ENCODE data around the gene SP140.
"Not testable (repeated sequence)": the region's sequence is repeated elsewhere in the genome, so short reads cannot be mapped to it uniquely, and the experiment has no call there.

SP140 gene

DNA sequence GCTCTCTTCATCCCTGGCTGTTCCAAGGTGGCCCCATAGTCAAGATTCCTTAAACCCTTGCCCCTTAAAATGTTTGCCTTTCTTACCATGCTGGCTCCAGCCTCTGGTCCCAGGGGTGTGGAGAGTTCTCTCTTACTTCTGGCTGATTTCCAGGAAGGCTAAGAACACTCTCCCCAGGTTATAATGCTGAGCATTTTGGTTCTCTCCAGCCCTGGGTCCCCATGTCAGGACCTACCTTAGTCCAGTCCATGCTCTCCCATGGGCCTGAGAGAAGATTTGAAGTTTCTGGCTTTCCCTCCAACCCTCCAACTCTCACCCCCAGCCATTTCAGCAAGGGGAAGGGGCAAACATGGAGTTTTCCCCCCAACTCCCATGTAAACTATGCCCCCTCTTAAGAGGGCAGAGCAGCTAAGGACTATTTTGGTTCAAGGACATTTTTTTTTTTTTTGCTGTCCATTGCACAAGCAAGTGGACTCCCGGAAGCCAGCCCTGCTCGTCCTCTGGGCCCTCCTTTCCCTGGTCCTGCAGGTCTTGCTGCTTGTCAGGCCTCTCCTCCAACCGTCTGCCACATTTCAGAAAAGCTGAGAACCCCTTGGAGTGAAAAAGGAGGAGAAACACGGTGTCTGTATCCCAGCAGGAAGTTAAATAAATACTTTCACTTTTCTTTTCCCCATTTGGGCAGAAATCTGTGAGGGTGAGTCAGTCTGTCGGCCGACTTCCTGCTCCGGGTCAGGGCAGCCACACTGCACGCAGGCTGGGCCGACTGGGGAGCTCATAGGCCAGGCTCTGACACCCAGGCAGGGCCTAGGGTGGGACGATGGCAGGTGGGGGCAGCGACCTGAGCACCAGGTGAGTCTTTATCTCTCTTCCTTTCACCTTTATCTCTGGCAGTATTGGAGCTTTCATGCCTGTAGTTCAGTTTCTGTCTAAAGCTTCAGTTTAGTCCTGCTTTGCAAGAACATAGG, 101.2 kb downstream of the SP140 start, which contains the start of gene SP140L:
Gene SP140L, plus strand, starts transcription at position 741 of the 965 bp plus-strand sequence. Its CDS starts 77 bp downstream, at position 818.
- DNase-seq (ENCODE audit: low read depth) = peak; percentile 40

DNA sequence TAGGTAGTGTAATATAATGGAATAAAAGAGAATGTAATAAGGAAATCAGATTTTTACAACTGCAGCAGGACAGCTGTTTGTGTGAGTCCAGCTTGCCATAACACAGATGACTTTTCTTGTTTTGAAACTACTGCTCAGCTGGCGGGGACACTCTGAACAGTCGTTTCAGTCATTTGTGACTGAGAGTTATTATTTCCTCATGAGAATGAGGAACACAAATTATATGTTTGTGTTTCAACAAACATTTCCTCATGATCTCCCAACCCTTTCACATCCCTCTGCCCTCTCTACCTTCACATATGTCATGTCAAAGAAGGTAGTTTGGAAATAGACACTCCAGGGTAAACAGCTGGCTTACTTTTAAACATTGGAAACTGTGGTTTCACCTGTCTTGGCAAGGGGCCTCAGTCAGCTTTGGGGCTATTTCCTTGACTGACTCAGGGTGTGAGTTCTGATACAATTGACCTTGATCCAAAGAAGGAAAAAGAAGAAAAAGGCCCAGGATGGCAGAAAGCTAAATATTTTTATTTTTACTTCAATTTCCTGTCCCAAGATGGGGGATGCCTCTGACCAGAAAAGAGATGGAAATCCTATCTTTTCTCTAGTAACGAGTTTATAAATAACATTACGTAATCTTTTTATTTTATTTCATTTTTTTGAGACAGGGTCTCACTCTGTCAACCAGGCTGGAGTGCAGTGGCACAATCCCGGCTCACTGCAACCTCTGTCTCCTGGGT, 102.0 kb downstream of the SP140 start:
- no peak for DNase-seq (ENCODE audit: low read depth)

DNA sequence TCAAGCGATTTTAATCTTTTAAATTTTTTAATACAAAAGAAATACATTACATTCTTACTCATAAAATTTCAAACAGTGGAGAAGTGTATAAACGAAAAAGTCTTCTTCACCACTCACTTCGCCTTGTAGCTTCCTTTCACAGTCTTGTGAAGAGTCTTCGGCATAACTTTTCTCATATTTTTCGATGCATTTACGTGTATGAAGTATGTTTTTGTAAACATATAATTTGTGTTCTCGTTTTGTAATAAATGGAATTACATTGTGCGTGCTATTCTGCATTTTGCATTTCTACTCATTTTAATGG, 102.6 kb downstream of the SP140 start:
- no peak for DNase-seq (ENCODE audit: low read depth)

DNA sequence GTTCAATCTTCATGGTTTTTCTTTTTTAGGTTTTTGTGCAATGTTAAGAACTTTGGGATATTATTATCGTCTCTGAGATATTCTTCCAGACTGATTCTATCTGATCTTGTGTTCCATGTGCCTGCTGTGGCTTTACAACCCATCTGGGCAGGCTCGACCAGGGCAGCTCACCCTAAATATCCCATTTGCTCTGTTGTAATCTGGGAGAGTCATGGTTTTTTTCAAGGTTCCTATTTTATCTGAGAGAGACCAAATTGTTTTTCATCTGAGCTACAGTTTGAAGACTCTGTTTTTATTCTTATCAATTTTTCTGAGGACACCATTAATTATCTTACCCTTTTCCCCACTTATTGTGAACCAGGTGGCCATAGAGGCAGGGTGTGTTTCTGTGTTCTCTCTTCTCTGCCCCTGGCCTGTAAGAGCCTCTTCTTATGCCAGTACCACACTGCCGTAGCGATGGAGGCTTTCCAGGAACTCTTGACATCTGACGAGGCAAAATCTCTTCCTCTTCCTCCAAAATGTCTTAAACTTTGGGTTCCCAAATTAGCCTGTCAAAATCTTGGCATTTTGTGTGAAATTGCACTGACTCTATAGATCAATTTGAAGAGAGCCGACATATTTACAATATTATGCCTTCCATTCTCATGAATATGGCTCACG, 104.5 kb downstream of the SP140 start:
- DNase-seq (ENCODE audit: low read depth) = no peak

DNA sequence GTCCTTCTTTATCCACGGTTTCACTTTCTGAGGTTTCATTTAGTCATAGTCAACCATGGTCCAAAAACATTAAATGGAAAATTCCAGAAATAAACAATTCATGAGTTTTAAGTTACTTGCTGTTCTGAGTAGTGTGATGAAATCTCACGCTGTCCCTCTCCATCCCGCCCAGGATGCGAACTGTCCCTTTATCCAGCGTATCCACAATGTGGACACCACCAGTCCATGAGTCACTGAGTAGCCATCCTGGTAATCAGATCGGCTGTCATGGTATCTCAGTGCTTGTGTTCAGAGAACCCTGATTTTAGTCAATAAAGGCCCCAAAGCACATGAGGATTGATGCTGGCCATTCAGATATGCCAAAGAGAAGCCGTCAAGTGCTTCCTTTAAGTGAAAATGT, 105.2 kb downstream of the SP140 start:
- no peak for DNase-seq (ENCODE audit: low read depth)

DNA sequence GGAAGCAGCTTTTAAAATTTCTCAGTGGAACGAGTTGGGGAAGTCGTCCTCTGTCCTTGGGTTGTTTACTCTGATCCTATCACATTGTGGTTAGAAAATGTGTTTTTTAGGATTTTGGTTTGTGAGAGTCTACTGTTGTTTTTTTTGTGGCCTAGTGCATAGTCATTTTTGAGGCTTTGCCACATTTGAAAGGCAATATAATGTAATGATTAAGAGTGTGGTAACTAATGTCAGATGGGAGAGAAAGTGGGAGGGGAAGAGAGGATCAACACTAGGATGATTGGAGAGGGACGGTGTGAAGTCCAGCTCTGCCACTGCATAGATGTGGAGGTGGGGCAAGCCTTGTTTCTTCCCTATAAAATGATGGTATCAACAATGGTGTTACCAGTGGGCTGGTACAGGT, 109.9 kb downstream of the SP140 start:
- DNase-seq (ENCODE audit: low read depth) = no peak

DNA sequence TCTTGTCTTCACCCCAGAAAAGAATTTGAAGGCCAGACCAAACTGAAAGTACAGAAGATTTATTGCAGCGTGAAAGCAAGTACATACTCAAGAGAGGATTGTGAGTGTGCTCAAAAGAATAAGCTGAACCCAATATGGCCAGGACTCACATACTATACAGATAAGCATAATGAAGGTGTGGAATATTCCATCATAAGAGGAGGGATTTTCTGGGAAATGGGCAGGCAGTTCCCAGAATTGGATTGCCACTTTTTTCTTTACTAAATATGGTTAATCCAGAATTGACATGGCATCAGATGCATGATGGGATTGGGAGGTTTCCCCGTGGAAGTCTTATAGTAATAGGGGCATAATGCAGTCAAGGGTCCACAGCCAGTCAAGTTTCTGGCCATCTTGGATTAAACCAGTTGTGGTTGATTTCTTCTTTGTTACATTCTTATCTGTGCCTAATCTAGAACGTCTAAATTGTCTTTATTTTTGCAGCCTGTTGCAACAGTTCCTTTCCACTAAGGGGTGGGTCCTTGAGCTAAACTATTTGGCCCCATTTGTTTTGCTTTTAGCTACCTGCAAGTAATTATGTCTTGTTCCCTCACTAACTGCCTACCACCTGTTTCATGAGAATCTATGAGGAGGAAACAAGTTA, 110.4 kb downstream of the SP140 start:
- DNase-seq (ENCODE audit: low read depth) = no peak

DNA sequence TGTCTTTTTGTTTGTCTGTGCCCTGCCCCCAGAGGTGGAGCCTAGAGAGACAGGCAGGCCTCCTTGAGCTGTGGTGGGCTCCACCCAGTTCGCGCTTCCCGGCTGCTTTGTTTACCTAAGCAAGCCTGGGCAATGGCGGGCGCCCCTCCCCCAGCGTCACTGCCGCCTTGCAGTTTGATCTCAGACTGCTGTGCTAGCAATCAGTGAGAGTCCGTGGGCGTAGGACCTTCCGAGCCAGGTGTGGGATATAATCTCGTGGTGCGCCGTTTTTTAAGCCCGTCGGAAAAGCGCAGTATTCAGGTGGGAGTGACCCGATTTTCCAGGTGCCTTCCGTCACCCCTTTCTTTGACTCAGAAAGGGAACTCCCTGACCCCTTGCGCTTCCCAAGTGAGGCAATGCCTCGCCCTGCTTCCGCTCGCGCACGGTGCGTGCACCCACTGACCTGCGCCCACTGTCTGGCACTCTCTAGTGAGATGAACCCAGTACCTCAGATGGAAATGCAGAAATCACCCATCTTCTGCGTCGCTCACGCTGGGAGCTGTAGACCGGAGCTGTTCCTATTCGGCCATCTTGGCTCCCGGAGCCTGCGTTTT, 116.5 kb downstream of the SP140 start:
- not testable (repeated sequence) for DNase-seq (ENCODE audit: low read depth)

DNA sequence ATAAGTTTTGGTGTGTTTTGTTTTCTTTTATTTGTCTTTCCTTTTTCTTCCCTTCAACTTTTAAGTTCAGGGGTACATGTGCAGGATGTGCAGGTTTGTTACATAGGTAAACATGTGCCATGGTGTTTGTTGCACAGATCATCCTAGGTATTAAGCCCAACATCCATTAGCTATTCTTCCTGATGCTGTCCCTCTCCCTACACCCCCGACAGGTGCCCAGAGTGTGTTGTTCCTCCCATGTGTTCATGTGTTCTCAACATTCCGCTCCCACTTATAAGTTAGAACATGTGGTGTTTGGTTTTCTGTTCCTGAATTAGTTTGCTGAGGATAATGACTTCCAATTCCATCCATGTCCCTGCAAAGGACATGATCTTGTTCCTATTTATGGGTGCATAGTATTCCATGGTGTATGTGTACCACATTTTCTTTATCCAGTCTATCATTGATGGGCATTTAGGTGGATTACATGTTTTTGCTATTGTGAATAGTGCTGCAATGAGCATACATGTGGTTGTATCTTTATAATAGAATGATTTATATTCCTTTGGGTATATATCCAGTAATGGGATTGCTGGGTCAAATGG, 117.6 kb downstream of the SP140 start:
- not testable (repeated sequence) for DNase-seq (ENCODE audit: low read depth)

DNA sequence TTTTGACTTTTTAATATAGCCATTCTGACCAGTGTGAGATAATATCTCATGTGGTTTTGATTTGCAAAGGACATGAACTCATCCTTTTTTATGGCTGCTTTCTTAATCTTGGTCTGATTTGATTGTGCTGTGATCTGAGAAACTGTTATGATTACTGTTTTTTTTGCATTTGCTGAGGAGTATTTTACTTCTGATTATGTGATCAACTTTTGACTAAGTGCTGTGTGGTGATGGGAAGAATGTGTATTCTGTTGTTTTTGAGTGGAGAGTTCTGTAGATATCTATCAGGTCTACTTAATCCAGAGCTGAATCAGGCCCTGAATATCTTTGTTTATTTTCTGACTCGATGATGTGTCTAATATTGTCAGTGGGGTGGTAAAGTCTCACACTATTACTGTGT, 118.2 kb downstream of the SP140 start:
- DNase-seq (ENCODE audit: low read depth) = no peak

DNA sequence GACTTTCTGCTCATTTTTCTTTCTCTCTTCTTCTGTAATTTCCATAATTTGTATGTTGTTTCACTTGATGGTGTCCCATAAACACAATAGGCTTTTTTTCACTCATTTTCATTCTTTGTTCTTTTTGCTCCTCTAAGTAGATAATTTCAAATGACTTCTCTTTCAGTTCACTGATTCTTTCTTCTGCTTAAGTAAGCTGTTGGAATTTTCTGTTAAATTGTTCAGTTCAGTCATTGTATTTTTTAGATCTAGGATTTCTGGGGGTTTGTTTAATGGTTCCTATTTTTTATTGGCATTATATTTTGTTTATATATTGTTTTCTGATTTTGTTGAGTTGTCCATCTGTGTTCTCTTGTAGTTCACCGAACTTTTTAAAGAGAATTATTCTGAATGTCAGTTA, 120.9 kb downstream of the SP140 start:
- no peak for DNase-seq (ENCODE audit: low read depth)

DNA sequence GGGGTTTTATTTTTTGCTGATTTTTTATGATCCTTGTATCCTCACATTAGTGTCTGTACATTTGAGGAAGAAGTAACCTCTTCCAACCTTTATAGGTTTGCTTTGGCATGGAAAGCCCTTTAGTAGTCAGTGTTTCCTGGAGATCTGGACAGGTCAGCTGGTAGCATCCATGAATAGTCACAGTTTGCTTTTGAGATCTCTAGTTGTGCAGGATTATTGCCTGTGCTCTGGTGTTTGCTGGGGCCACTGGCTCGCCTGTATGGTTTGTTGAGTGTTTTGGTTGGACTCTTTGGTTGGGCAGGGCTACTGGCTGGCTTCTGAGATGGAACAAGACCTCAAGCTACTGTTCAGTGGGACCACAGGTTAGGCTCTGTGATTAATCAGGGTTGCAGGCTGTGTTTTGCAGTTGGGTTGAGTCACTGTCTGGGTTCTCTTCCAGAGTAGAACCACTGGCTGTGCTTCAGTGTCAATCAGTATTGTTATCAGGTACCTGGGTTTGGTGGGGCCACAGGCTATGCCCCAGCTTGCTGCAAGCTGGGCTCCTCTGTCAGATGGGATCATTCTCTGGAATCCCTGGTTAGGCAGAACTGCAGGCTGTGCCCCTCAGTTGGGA, 121.5 kb downstream of the SP140 start:
- no peak for DNase-seq (ENCODE audit: low read depth)

DNA sequence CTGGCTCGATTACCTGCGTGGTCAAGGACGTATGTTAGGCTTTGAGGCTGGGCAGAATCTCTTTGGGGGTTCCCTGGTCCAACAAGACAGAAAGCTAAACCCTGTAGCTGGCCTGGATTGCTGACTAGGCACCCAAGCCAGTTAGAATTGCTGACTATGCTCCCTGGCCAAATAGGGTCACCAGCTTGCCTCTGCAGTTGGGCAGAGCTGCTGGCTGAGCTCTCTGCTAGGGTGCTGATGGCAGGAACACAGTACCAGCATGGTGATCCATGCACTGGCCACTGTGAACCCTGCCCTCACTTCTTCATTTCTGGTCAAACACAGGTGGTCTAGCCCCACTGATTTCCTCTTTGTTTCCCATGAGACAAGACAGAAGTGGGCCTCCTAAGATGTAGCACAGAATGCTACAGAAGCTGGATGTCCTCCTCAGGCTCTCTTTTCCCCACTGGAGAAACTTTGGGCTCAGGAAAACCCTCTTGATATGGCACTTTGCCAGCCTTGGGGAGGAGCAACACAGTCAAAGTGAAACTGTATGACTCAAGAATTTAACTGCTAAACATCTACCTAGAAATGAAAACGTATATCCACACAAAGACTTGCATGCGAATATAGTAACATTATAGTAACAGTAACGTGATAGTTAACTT, 122.2 kb downstream of the SP140 start:
- no peak for DNase-seq (ENCODE audit: low read depth)

DNA sequence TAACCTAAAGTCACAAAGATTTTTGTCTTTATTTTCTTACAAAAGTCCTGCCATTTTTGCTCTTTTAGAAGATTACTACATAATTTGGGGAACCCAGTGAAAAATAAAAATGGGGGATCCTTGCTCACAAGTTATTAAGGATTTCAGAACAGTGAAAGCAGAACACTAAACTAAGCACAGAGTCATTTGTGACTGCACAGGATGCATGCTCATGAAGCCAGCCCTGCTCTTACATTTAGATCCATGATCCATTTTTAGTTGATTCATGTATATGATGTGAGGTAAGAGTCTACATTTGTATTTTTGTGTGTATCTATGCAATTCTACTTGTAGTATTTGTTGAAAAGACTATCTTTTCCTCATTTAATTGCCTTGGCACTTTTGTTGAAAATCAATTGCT, 123.3 kb downstream of the SP140 start:
- DNase-seq (ENCODE audit: low read depth) = no peak

DNA sequence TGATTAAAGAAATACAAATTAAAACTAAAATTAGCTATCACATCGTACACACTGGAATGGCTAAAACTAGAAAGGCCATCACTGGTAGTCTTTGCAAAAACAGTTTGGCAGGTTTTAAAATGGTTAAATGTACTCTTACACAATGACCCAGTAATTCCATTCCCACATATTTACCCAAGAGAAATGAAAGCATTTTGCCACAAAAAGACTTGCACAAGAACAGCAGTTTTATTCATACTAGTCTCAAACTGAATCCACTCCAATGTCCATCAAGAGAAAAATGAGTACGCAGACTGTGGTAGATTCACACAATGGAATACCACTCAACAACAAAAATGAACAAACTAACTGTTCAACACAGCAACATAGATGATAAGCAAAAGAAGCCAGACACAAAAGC, 130.5 kb downstream of the SP140 start:
- no peak for DNase-seq (ENCODE audit: low read depth)

DNA sequence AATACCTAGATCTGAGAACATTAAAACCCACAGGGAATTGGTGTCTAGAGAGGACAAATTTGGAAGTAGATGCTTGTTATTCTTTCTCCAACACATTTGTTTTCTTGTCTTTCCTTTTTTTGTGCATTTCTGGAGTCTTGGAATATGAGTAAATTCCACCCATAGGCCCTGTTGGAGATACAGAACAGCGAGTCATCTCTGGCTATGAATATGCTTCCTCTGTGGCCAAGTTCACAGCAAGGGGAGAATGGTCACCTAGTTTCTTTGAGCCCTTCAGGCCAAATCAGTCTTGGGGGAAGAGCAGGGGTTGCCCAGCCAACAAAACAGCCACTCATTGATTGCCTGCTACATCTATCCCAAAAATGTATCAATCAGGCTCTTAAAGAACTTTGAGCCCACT, 132.8 kb downstream of the SP140 start:
- DNase-seq (ENCODE audit: low read depth) = no peak

DNA sequence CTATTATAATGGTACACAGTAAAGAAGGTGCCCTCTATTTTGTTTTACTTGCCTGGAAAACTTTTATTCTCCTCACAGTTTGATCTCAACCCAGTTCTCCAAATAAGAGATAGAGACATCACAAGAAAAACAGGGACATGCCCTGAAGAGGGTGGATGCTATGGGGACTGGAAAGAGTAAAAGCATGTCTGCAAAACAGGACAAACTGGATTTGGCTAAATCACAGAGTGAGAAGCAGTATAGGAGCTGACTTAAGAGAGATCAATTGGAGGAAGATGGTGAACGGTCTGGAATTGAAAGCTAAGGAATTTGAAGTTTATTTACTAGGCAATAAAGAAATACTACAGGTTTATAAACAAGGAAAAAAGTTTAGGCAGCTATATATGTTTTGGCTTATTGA, 134.5 kb downstream of the SP140 start:
- DNase-seq (ENCODE audit: low read depth) = no peak

DNA sequence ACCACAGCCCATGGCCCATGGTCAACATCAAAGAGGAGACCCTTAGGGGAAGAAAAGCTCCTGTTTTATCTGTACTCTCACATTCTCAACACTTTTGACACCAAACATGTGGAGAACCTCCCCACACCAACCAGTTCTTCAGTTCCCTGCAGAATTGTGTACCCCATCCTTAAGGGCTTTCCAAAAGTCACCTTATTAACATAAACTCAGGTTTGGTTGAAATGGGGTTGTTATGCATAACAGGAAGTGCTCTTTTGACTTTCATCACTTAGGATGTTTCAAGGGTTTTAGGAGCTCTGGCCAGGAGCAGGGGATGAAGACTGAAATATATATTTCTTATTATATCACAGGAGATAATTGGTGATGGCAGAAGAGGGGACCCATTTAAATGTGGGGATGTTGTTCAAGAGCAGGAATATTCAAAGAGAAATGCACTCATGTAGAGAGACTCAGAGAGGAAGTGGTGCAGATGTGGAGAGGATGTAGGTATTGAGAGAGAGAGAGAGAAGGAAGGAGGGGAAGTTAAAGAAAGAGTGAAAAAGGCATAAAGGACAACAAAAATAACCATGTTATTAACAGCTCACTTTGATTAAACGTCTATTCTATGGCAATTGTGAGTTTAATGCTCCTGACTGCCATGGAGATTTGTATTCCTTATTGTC, 136.6 kb downstream of the SP140 start:
- no peak for DNase-seq (ENCODE audit: low read depth)
